HCT116 (cell line): Measurements from ENCODE around the gene CKM. TPM values are rescaled to one million over a fixed set of nuclear protein-coding genes. Genes with fewer than 3 reads are reported as not detected.

Experiments used
- ATAC-seq: fragments of 200-7000 bp; cut with Tn5 transposase; 2 replicates; pipeline ENCODE4 v1.9.1; 2020; ENCODE audit warnings: mild to moderate bottlenecking, moderate library complexity
- BruUV-seq: library from RNA; stranded (reverse); fragments of 400-500 nt; replicated peaks from 2 replicates; lab custom pipeline; 2021; lab: Mats Ljungman, UMichigan
- CTCF ChIA-PET: fragments of 300-600 bp; sonication (Branson Sonifier 250); formaldehyde crosslinking; loops from one replicate; lab custom pipeline; 2021; ENCODE audit warnings: antibody characterized with exemption; lab: Charles Lee
- POLR2A ChIA-PET: fragments of 300-600, 350-600 bp; sonication (Branson Sonifier 250); formaldehyde crosslinking; loops from one replicate; lab custom pipeline; 2021; ENCODE audit warnings: antibody characterized with exemption; lab: Charles Lee
- RAD21 ChIA-PET, 2 experiments: fragments of 300-600 bp; sonication (Branson Sonifier 250); formaldehyde crosslinking; loops; one replicate each; lab custom pipeline; 2023; ENCODE audit warnings: low total read pairs in 2 of 2; ENCODE audit not compliant: uncharacterized antibody in 2 of 2, unreplicated experiment in 2 of 2, low non-redundant PET in 1 of 2; lab: Charles Lee
- DNase-seq: peaks from one replicate; pipeline ENCODE4 v3.0.0-alpha.2; 2010; ENCODE audit warnings: low read depth, low spot score
- H2AFZ ChIP-seq: fragments of 200-600 bp; shearing (Covaris generic), sonication (generic); 2 replicates; pipeline ENCODE4 v1.6.1; 2017; ENCODE audit warnings: low read depth, mixed run types, mixed read lengths, antibody characterized with exemption, low read length; ENCODE audit not compliant: poor library complexity, severe bottlenecking
- H3K27ac ChIP-seq: 2 replicates; pipeline ENCODE4 v1.5.1; 2012; ENCODE audit warnings: low read depth, low read length
- H3K27me3 ChIP-seq: fragments of 200-600 bp; sonication (generic); 2 replicates; pipeline ENCODE4 v1.6.1; 2016; ENCODE audit warnings: mixed run types, low read length, mixed read lengths; ENCODE audit not compliant: insufficient read depth
- H3K36me3 ChIP-seq, 2 experiments: fragments of 200-500 bp in 1 of 2; fragments of 200-600 bp in 1 of 2; sonication (Bioruptor generic) in 1 of 2; sonication (generic) in 1 of 2; 2 replicates each; pipeline versions ENCODE4 v1.5.1 to v1.6.1; 2014 to 2016; ENCODE audit warnings: low read length in 2 of 2, inconsistent platforms in 1 of 2, mixed read lengths in 1 of 2, mixed run types in 1 of 2; ENCODE audit not compliant: insufficient read depth in 2 of 2, control insufficient read depth in 1 of 2
- H3K4me1 ChIP-seq, 2 experiments: fragments of 200-600 bp in 1 of 2; sonication (generic) in 1 of 2; 2 replicates each; pipeline versions ENCODE4 v1.5.1 to v1.6.1; 2012 to 2017; ENCODE audit warnings: low read length in 2 of 2, inconsistent platforms in 1 of 2, mild to moderate bottlenecking in 1 of 2, mixed read lengths in 1 of 2, mixed run types in 1 of 2, moderate library complexity in 1 of 2; ENCODE audit not compliant: insufficient read depth in 2 of 2, control insufficient read depth in 1 of 2
- H3K4me2 ChIP-seq: fragments of 200-600 bp; sonication (generic); 2 replicates; pipeline ENCODE4 v1.6.1; 2017; ENCODE audit warnings: mixed run types, low read length, mixed read lengths
- H3K4me3 ChIP-seq, 2 experiments: fragments of 200-600 bp in 1 of 2; sonication (generic) in 1 of 2; replicated peaks in 1 of 2; 2 replicates each; pipeline ENCODE4 v1.5.1; 2011 to 2016; ENCODE audit warnings: low read length in 2 of 2, control low read depth in 1 of 2, low read depth in 1 of 2, mild to moderate bottlenecking in 1 of 2, mixed read lengths in 1 of 2, mixed run types in 1 of 2
- H3K79me2 ChIP-seq: fragments of 200-600 bp; sonication (generic); 2 replicates; pipeline ENCODE4 v1.6.1; 2017; ENCODE audit warnings: mild to moderate bottlenecking, mixed run types, low read length, moderate library complexity, mixed read lengths; ENCODE audit not compliant: insufficient read depth
- H3K9ac ChIP-seq: fragments of 200-600 bp; sonication (generic); 2 replicates; pipeline ENCODE4 v1.6.1; 2016; ENCODE audit warnings: low read length, mixed read lengths
- H3K9me2 ChIP-seq: fragments of 200-600 bp; sonication (generic), shearing (Covaris generic); 2 replicates; pipeline ENCODE4 v1.6.1; 2017; ENCODE audit warnings: mixed run types, mild to moderate bottlenecking, moderate library complexity; ENCODE audit not compliant: insufficient read depth
- H3K9me3 ChIP-seq, 2 experiments: fragments of 200-500 bp in 1 of 2; fragments of 200-600 bp in 1 of 2; sonication (Bioruptor generic) in 1 of 2; sonication (generic) in 1 of 2; 2 replicates each; pipeline ENCODE4 v1.6.1; 2014 to 2017; ENCODE audit warnings: low read length in 2 of 2, mixed read lengths in 2 of 2, inconsistent platforms in 1 of 2, low read depth in 1 of 2, mild to moderate bottlenecking in 1 of 2, mixed run types in 1 of 2, moderate library complexity in 1 of 2; ENCODE audit not compliant: control insufficient read depth in 1 of 2, insufficient read depth in 1 of 2
- H4K20me1 ChIP-seq: fragments of 200-600 bp; sonication (generic), shearing (Covaris generic); 2 replicates; pipeline ENCODE4 v1.6.1; 2017; ENCODE audit warnings: mixed run types, mild to moderate bottlenecking, moderate library complexity; ENCODE audit not compliant: insufficient read depth
- CBX3 ChIP-seq: IDR thresholded peaks from 2 replicates; pipeline ENCODE4 v1.6.1; 2012; ENCODE audit warnings: low read depth
- CEBPB ChIP-seq: IDR thresholded peaks from 2 replicates; pipeline ENCODE4 v1.6.1; 2012; ENCODE audit warnings: low read depth
- CTCF ChIP-seq, 3 experiments: fragments of 200-600 bp in 1 of 3; sonication (generic) in 1 of 3; IDR thresholded peaks in 2 of 3; conservative IDR thresholded peaks in 1 of 3; 2 replicates each; pipeline ENCODE4 v1.5.1; 2012 to 2017; ENCODE audit warnings: low read depth in 2 of 3, low read length in 2 of 3, antibody characterized with exemption in 1 of 3, borderline replicate concordance in 1 of 3, control low read depth in 1 of 3, mild to moderate bottlenecking in 1 of 3, mixed read lengths in 1 of 3, mixed run types in 1 of 3, moderate library complexity in 1 of 3; ENCODE audit not compliant: insufficient read depth in 1 of 3
- EZH2 ChIP-seq: fragments of 200-600 bp; sonication (generic); IDR thresholded peaks from 2 replicates; pipeline ENCODE4 v1.6.1; 2017; ENCODE audit warnings: antibody characterized with exemption, mixed run types
- EZH2phosphoT487 ChIP-seq: fragments of 200-600 bp; IDR thresholded peaks from 2 replicates; pipeline ENCODE4 v1.6.1; 2018; ENCODE audit warnings: antibody characterized with exemption, borderline replicate concordance
- JUND ChIP-seq: IDR thresholded peaks from 2 replicates; pipeline ENCODE4 v1.6.1; 2012
- MAX ChIP-seq: IDR thresholded peaks from 2 replicates; pipeline ENCODE4 v1.6.1; 2012
- POLR2A ChIP-seq: IDR thresholded peaks from 2 replicates; pipeline ENCODE4 v1.7.0; 2011; ENCODE audit warnings: borderline replicate concordance; ENCODE audit not compliant: insufficient read depth, insufficient read length; ENCODE audit errors: extremely low read depth
- POLR2AphosphoS5 ChIP-seq: IDR thresholded peaks from 2 replicates; pipeline ENCODE4 v1.6.1; 2011; ENCODE audit warnings: mild to moderate bottlenecking, low read depth, low read length, moderate library complexity
- SIN3A ChIP-seq: IDR thresholded peaks from 2 replicates; pipeline ENCODE4 v1.6.1; 2012; ENCODE audit warnings: low read depth
- SP1 ChIP-seq: IDR thresholded peaks from 2 replicates; pipeline ENCODE4 v1.6.1; 2012; ENCODE audit warnings: low read depth
- TCF7L2 ChIP-seq: IDR thresholded peaks from 2 replicates; pipeline ENCODE4 v1.7.0; 2011; ENCODE audit warnings: borderline replicate concordance, inconsistent platforms; ENCODE audit not compliant: insufficient read depth, insufficient read length; ENCODE audit errors: extremely low read depth
- YY1 ChIP-seq: IDR thresholded peaks from 2 replicates; pipeline ENCODE4 v1.6.1; 2011; ENCODE audit warnings: low read length, low read depth, moderate library complexity, mild to moderate bottlenecking; ENCODE audit not compliant: insufficient replicate concordance; ENCODE audit errors: extremely low read depth
- ZBTB33 ChIP-seq: IDR thresholded peaks from 2 replicates; pipeline ENCODE4 v1.6.1; 2011; ENCODE audit warnings: mild to moderate bottlenecking, low read length, moderate library complexity; ENCODE audit not compliant: insufficient replicate concordance; ENCODE audit errors: extremely low read depth
- ZFX ChIP-seq: fragments of 450-650 bp; IDR thresholded peaks from 2 replicates; pipeline ENCODE4 v1.6.1; 2017
- intact Hi-C: fragments of 100-400 bp; cut with micrococcal nuclease; formaldehyde crosslinking; loops from 2 replicates; pipeline ENCODE4 v1.10.0; 2022
- total RNA-seq: library from RNA; stranded (reverse); gene quantifications from one replicate; pipeline ENCODE4 v1.2.1, GENCODE V29; 2021; ENCODE audit not compliant: unreplicated experiment

Gene CKM
- total RNA-seq, 1 experiment from 2014 or later = not detected

- BruUV-seq = no TSS peak
These were observed 15.3 kb downstream of the CKM start for GRCh38 chr19:45307361-45307760.

More at GRCh38 chr19:45307361-45307760, 15.3 kb downstream of the CKM start:
- Histone ChIP-seq H3K4me2 (no peak overlapping the region), H3K79me2 (no peaks in the 10 kb centered on the region), H3K9ac (no peak overlapping the region), H2AFZ (no peak overlapping the region), H3K4me1 (peaks cover 10 to 16% of the 10 kb centered on the region in 2 experiments), H3K27me3 (no peaks in the 10 kb centered on the region), H3K9me2 (no peaks in the 10 kb centered on the region), H3K4me3 (no peak overlapping the region), H3K27ac (no peak overlapping the region), H4K20me1 (no peaks in the 10 kb centered on the region), H3K9me3 (no peaks in the 10 kb centered on the region), H3K36me3 (no peaks in the 10 kb centered on the region)
- intact Hi-C loops = no loop called here
- ChIA-PET CTCF (interaction anchor here (0.6 kb wide), 2 partner anchors 489 to 771 kb away, joined by 3 to 4 read pairs; no protein-coding TSS in a partner anchor), POLR2A (no interaction called here), RAD21 (no interaction called here)
- no peak for DNase-seq
- no peak for ATAC-seq
- no peak for TF ChIP-seq EZH2
- TF ChIP-seq TCF7L2 = no peak
- no peak for TF ChIP-seq YY1
- no peak for TF ChIP-seq POLR2A
- TF ChIP-seq SP1 = no peak
- no peak for TF ChIP-seq ZFX
- no peak for TF ChIP-seq CTCF (IDR thresholded peaks at IDR 0.05 in 2 of 3, conservative IDR thresholded peaks at IDR 0.05 in 1 of 3; ENCODE audit: borderline replicate concordance in 1 of 3, insufficient read depth in 1 of 3, low read depth in 2 of 3, low read length in 2 of 3)
- no peak for TF ChIP-seq SIN3A
- TF ChIP-seq CEBPB = no peak
- no peak for TF ChIP-seq JUND
- TF ChIP-seq POLR2AphosphoS5 = no peak
- TF ChIP-seq ZBTB33 = no peak
- TF ChIP-seq CBX3 = no peak
- no peak for TF ChIP-seq MAX
- TF ChIP-seq EZH2phosphoT487 = no peak
